Suprapubic skin (tissue), 4 donors: ENCODE data around the gene VSX2. TPM values are rescaled to one million over a fixed set of nuclear protein-coding genes. Genes with fewer than 3 reads are reported as not detected.

Experiments used
- DNase-seq, 2 donors: peaks; one replicate each; pipeline ENCODE4 v3.0.0-alpha.2; 2019; ENCODE audit warnings: low spot score in 2 of 2
- H3K27ac ChIP-seq: fragments of 200-600 bp; sonication (generic); one replicate; pipeline ENCODE4 v1.5.1; 2019
- H3K27me3 ChIP-seq: fragments of 200-600 bp; sonication (generic); one replicate; pipeline ENCODE4 v1.5.1; 2019
- H3K36me3 ChIP-seq: fragments of 200-600 bp; sonication (generic); one replicate; pipeline ENCODE4 v1.5.1; 2019
- H3K4me1 ChIP-seq: fragments of 200-600 bp; sonication (generic); one replicate; pipeline ENCODE4 v1.5.1; 2019
- H3K4me3 ChIP-seq: fragments of 200-600 bp; sonication (generic); one replicate; pipeline ENCODE4 v1.5.1; 2019; ENCODE audit warnings: mild to moderate bottlenecking
- H3K9me3 ChIP-seq: fragments of 200-600 bp; sonication (generic); one replicate; pipeline ENCODE4 v1.5.1; 2019
- CTCF ChIP-seq, 2 donors: fragments of 200-600 bp in 1 of 2; fragments of 450-650 bp in 1 of 2; sonication (generic) in 1 of 2; IDR thresholded peaks; one replicate each; pipeline ENCODE4 v1.5.1; 2016 to 2019; ENCODE audit warnings: antibody characterized with exemption in 2 of 2, mild to moderate bottlenecking in 1 of 2, moderate library complexity in 1 of 2
- EP300 ChIP-seq: sonication (generic); formaldehyde crosslinking; IDR thresholded peaks from one replicate; pipeline ENCODE4 v1.6.1; 2017; ENCODE audit warnings: antibody characterized with exemption
- POLR2A ChIP-seq, 2 donors: fragments of 450-650 bp; IDR thresholded peaks; one replicate each; pipeline ENCODE4 v1.6.1; 2017; ENCODE audit warnings: antibody characterized with exemption in 2 of 2, mild to moderate bottlenecking in 2 of 2, moderate library complexity in 2 of 2
- POLR2AphosphoS5 ChIP-seq, 3 donors: sonication (generic); formaldehyde crosslinking; IDR thresholded peaks; one replicate each; pipeline ENCODE4 v1.6.1; 2017; ENCODE audit warnings: antibody characterized with exemption in 3 of 3
- WGBS: methylation state at CpG from one replicate; pipeline ENCODE4 v1.1.5; 2018; 5-methylcytosine and 5-hydroxymethylcytosine counted together
- total RNA-seq, 4 donors: library from RNA; depleted of rRNA; stranded (reverse); fragments of >200 nt; gene quantifications; one replicate each; pipeline ENCODE4 v1.1.0, GENCODE V29; 2016

The VSX2 gene
- total RNA-seq, 4 donors from 2014 or later, result not detected

GRCh38 chr14:74198441-74199234 lies 40.6 kb upstream of the VSX2 start:
- Histone ChIP-seq H3K4me1 (no peaks in the 10 kb centered on the region), H3K36me3 (peaks cover 20% of the 10 kb centered on the region), H3K27me3 (no peaks in the 10 kb centered on the region), H3K9me3 (no peaks in the 10 kb centered on the region), H3K27ac (no peak overlapping the region), H3K4me3 (no peak overlapping the region)
- TF ChIP-seq CTCF (IDR thresholded peaks at IDR 0.05) (no peak), POLR2AphosphoS5 (IDR thresholded peaks at IDR 0.05) (no peak), EP300 (no peak), POLR2A (IDR thresholded peaks at IDR 0.05) (no peak)
- DNase-seq, result no peak
- WGBS, result 93% methylated on average over 7 of the region's 7 CpGs

- H3K4me3 ChIP-seq, result no peak overlapping the region
- no peak for TF ChIP-seq CTCF (IDR thresholded peaks at IDR 0.05)
- no peak for TF ChIP-seq POLR2AphosphoS5 (IDR thresholded peaks at IDR 0.05)
- TF ChIP-seq POLR2A (IDR thresholded peaks at IDR 0.05), result no peak
- TF ChIP-seq EP300, result no peak
- no peaks in the 10 kb centered on the region for H3K27me3 ChIP-seq
- H3K9me3 ChIP-seq, result no peaks in the 10 kb centered on the region
- peaks cover 22% of the 10 kb centered on the region for H3K36me3 ChIP-seq
- DNase-seq, result no peak
- no peak overlapping the region for H3K27ac ChIP-seq
- no peaks in the 10 kb centered on the region for H3K4me1 ChIP-seq
Measured at GRCh38 chr14:74202113-74202512, 37.1 kb upstream of the VSX2 start.

- 95% methylated on average over 8 of the region's 8 CpGs for WGBS
- no peak for DNase-seq
- Histone ChIP-seq H3K36me3 (peaks cover 22% of the 10 kb centered on the region), H3K27me3 (no peaks in the 10 kb centered on the region), H3K9me3 (no peaks in the 10 kb centered on the region), H3K4me1 (no peaks in the 10 kb centered on the region), H3K27ac (no peak overlapping the region), H3K4me3 (no peak overlapping the region)
- no peak for TF ChIP-seq POLR2AphosphoS5 (IDR thresholded peaks at IDR 0.05)
- TF ChIP-seq POLR2A (IDR thresholded peaks at IDR 0.05), result no peak
- TF ChIP-seq EP300, result no peak
- TF ChIP-seq CTCF (IDR thresholded peaks at IDR 0.05), result no peak
Measured at GRCh38 chr14:74203639-74204038, 35.6 kb upstream of the VSX2 start.

GRCh38 chr14:74204491-74204890 lies 34.8 kb upstream of the VSX2 start:
- TF ChIP-seq EP300 (no peak), POLR2A (IDR thresholded peaks at IDR 0.05) (no peak), CTCF (IDR thresholded peaks at IDR 0.05) (no peak), POLR2AphosphoS5 (IDR thresholded peaks at IDR 0.05) (no peak)
- no peak overlapping the region for H3K4me3 ChIP-seq
- no peak for DNase-seq
- no peak overlapping the region for H3K27ac ChIP-seq
- WGBS, result 82% methylated on average over 6 of the region's 6 CpGs
- H3K27me3 ChIP-seq, result no peaks in the 10 kb centered on the region
- no peaks in the 10 kb centered on the region for H3K4me1 ChIP-seq
- H3K36me3 ChIP-seq, result peaks cover 14% of the 10 kb centered on the region
- no peaks in the 10 kb centered on the region for H3K9me3 ChIP-seq

GRCh38 chr14:74205882-74206281 lies 33.4 kb upstream of the VSX2 start:
- DNase-seq, result no peak
- no peak overlapping the region for H3K4me3 ChIP-seq
- H3K27ac ChIP-seq, result no peak overlapping the region
- H3K36me3 ChIP-seq, result peaks cover 14% of the 10 kb centered on the region
- no peaks in the 10 kb centered on the region for H3K9me3 ChIP-seq
- H3K4me1 ChIP-seq, result no peaks in the 10 kb centered on the region
- 89% methylated on average over 1 of the region's 1 CpG for WGBS
- no peaks in the 10 kb centered on the region for H3K27me3 ChIP-seq
- TF ChIP-seq EP300, result no peak
- no peak for TF ChIP-seq CTCF (IDR thresholded peaks at IDR 0.05)
- no peak for TF ChIP-seq POLR2A (IDR thresholded peaks at IDR 0.05)
- TF ChIP-seq POLR2AphosphoS5 (IDR thresholded peaks at IDR 0.05), result no peak
